GM19043 (cell line): ENCODE measurements around the gene CHI3L2.

Experiments used
- ATAC-seq: cut with Tn5 transposase; IDR thresholded peaks from one replicate; pipeline ENCODE4 v1.9.1; 2021; ENCODE audit warnings: low read depth; ENCODE audit not compliant: unreplicated experiment

Gene CHI3L2, protein sequence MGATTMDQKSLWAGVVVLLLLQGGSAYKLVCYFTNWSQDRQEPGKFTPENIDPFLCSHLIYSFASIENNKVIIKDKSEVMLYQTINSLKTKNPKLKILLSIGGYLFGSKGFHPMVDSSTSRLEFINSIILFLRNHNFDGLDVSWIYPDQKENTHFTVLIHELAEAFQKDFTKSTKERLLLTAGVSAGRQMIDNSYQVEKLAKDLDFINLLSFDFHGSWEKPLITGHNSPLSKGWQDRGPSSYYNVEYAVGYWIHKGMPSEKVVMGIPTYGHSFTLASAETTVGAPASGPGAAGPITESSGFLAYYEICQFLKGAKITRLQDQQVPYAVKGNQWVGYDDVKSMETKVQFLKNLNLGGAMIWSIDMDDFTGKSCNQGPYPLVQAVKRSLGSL

DNA sequence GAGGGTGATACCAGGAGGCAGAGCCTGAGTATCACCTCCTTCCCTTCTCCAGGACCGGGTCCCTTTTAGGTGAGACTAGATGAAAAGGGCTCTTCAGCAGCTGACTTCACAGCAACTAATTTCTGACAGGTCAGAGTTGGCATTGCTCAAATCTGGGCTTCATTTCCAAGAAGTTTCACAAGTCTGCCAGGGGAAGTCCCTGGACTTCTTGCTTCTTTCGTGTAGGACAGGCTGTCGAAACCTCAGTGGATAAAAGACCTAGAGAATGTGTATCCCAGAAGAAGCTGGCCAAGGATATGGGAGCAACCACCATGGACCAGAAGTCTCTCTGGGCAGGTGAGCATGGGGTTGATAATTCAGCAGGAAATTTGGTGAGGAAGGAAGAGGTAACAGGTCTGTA, at the start of gene CHI3L2:
TSS of gene CHI3L2 (plus strand) at position 280 of the 400 bp plus-strand sequence. CDS start at position 297, 17 bp downstream.
- no peak for ATAC-seq

DNA sequence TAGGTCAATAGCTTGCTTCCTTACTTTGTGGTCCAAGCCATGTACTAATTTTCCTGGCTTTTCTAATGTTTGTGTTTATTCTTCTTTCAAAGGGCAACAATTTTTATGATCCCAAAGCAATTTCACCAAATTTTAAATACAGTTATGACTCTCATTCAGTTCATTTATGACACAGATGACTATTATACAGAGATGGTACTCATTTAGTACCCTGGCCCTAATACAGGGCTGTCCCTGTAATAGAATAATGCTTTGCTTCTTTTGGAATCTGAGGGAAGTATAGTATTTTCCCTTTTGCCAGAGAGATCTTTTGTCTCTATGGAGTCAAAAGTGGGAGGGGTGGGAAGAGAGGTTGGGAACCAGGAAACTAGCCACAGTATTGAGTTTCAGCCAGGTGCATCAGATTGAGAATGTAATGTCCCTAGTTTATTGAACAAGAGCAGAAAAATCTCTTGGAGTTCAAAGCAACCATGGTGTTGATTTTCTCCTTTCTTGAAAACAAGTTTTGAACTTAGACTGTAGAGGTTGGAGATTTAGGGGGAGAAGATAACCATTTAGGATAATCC, 47.5 kb upstream of the CHI3L2 start:
- ATAC-seq, result no peak

DNA sequence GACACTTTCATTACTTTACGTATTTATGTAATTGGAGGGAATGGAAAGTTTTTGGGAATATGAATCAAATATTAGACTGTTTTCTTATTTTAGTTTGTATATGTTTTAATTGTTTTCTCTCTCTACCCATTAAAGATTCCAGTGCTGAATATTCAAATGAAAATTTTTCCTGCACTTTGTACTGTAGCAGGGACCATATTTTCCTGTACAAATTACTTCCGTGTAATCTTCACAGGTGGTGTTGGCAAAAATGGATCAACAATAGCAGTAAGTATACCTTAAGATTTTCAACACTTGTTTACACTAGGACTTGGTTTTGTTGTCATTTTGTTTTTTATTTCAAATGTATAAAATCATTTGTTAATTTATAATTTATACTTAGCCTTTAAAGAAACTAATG, 45.5 kb upstream of the CHI3L2 start:
- no peak for ATAC-seq

DNA sequence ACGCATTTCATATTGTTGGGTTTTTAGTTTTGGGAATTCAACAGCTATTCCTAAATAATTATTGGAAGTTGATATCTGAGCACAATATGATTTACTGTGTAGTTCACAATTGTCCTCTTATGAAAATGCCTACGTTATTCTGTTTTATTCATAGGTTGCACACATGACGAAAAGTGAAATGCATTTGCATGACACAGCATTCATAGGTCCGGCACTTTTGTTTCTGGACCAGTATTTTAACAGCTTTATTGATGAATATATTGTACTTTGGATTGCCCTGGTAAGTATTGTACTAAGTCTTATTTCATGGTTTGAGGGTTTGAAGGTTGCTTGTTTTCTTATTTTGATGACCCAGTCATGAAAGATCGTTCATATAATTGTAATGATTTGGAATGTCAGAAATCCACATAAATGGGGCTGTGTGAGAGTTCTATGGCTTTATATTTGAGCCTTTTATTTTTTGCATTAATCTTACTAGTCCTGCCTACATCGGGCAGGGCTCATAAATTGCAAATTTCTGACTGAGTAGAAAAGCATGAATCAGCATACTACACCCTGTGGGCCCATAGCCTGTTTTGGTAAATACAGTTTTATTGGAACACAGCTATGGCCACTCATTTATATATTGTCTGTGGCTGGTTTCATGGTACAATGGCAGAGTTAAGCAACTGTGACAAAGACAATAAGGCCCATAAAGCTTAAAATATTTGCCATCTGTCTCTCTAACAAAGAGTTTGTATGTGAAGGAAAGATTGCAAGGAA, 44.0 kb upstream of the CHI3L2 start:
- ATAC-seq, result no peak

DNA sequence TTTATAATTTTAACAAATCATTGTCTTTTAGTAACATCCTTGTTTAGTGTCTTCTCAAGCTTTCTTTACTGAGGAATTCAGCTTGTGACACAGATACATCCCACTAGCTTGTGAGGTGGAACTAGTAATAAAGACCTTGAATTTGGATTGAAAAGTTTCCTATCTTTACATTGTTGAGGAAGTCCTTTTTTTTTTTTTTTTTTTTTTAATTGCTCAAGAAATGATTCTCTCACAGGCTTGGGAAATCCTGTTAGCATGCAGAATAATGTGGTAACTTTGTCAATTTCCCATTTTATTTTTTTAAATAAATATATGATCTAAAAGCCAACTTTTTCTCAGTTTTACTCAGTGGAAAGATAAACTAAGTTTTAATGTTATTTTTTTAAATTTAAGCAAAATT, 42.9 kb upstream of the CHI3L2 start:
- no peak for ATAC-seq

DNA sequence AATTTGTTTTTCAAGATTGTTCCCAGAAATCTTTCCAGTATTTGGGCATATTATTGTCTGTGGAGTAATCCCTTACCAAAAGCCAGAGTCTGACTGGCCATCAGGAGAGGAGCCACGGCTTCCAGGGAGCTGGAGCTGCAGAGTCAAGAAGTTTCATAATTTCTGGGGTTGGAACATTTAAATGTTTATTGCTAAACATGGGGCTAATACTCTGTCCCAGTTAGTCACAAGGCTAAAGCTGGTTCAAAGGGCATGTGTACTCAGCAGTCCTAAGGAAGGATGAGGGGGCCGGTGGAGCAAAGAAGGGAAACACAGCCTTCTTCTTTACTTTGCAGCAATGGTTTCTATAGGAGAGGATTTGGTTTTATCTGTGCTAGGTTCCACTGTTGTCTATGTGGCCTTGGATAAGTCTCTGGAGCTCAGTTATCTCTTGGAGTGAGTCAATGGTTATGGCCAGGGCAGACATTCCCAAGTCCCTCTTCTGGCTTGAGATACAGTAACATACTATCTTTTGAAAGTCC, 36.5 kb upstream of the CHI3L2 start:
- ATAC-seq, result no peak

DNA sequence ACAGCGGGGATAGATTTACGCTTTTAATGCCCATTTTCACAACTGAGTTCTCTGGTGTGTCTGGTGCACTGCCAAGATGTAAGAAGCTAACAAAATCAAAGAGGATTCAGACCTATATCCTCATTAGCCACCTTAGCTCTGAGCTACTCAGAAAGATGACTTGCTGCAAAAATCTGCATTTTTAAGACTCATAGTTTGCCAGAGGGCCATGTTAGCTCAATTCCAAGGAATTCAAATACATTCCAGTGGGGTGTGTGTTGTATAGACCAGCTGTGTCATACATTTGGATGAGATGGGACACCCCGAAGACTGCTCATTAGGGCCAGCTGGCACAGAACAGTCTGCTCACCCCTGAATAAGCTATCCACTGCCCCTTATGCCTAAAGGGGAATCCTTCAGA, 36.0 kb upstream of the CHI3L2 start:
- ATAC-seq, result no peak

DNA sequence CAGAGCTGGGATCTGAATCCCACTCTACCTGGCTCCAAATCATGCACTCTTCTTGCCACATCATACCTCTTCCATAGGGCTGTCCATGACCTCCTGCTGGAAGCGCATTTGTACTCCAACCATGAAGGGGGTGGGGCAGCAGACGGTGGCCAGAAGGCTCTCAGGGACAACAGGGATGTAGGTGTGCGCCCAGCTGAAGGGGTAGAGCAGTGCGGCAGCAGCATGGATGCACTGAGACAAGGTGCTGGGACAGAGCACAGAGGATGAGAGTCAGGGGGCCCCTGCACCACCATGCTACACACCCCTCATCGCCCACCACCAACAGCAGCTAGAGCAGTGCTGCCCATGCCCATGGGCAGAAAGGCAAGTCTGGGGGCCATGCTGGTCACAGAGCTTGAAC, 35.4 kb upstream of the CHI3L2 start:
- no peak for ATAC-seq

DNA sequence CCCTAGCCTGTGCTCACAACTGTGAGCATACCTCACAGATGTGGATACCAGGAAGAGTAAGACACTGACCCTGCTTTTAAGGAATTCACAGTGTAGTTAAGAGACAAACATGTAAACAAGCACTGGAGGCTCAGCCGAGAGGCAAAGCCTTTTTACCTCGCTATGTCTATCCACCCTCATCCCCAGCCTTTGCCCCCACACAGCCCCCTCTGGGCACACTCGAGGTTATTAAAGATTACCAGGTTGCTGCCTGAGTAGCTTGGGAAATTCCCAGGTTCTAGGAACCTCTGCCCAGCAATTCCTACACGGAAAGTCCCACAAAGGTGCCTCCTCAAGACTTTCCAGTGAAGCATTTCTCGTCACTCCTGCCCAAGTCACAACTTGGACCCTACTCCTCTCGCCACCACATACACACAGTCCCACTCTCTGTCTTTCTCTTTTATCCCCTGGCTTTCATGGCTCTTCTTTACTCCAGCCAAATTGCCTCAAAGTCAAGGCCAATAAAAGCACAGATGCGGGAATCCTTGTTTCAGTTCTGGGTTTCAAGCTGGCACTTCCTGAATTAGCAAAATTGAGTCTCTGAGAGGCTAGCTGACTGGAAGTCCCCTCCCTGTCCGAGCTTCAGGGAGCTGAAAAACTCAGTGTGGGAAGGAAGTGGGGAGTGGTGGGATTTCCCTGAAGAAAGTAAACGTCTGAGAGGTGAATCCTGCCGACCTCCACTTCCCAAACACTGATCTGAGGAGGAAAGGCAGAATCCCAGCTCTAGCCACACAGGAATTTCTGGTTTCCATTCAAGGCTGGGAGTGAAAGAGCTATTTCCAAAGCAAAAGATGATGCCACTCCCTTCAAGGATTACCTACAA, 34.6 kb upstream of the CHI3L2 start:
- ATAC-seq, result no peak

DNA sequence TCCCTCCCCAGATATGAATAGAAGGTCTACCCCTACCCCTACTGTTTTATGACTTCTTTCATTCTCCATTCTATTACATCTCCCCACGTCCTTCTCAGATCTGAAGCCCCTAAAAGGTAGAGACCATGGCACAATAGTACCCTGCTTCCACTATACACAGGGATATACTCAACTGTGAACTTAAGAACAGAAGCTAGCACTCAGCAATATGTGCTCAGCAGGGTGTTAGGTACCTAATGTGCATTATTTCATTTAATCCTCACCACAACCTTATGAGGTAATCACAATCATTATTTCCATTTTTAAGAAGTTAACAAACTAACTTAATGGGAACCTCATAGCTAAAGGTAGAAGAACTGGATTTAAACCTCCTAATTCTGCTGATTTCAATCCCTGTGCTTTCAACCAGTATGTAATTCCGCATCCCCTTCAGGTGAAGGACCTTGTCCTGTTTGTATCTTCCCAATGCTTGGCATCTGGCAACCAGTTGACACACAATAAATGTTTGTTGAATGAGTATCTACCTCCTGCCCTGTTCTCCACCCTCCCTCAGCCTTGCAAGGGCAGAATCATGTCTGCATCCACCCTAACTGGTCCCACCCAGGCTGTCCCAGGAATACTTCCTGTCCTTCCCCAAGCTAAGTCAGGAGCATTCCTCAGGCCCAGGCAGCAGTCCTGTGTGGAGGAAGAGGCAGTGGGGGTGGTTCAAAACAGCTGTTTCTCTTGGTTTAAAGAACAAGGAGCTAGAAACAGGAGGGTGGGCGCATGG, 33.6 kb upstream of the CHI3L2 start:
- ATAC-seq, result no peak

DNA sequence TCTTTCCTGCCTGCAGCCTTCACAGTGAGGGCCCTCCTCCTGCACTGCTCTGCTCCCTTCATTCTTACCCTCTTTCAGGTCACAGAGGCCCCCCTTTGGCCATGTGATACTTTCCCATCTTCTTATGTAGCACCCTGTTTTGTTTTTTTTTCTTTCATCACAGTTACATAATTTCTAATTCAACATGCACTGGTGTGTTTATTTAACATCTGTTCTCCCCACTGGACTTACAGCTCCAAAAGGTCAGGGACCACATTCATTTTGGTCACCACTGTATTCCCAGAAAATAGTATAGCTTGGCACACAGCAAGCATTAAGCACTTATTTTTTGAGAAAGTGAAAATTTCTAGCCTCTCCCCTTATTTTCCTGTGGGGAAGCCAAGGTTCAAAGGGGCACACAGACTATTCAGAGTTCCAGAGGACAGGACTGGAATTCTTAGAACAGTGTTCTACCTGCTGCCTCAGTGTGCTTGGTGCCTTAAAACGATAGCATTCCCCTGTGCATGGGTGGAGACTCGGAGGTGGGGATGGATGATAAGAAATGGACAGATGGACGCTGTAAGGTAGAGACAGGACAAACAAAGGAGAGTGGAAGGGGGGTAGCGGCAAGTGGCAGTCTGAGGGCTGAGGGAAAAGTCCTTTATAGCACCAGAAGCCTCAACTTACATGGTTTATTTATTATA, 32.4 kb upstream of the CHI3L2 start:
- ATAC-seq, result no peak

DNA sequence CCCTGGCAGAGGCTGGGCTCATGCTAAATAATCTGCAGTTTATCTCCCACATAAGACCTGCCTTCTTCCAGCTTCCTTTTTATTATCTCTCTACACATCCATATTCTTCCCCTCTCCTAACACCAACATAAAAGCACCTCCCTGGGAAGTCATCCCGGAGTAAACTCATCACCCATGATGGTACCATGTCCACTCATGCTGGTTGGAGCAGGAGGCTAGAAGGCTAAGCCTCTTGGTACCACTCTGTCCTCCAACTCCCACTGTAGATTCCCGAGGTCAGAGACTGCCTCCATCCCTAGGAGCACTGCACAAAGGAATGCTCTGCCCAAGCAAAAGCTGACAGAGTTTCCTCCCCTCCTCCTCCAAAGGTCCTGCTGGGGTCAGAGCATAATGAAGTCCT, 31.3 kb upstream of the CHI3L2 start:
- no peak for ATAC-seq

DNA sequence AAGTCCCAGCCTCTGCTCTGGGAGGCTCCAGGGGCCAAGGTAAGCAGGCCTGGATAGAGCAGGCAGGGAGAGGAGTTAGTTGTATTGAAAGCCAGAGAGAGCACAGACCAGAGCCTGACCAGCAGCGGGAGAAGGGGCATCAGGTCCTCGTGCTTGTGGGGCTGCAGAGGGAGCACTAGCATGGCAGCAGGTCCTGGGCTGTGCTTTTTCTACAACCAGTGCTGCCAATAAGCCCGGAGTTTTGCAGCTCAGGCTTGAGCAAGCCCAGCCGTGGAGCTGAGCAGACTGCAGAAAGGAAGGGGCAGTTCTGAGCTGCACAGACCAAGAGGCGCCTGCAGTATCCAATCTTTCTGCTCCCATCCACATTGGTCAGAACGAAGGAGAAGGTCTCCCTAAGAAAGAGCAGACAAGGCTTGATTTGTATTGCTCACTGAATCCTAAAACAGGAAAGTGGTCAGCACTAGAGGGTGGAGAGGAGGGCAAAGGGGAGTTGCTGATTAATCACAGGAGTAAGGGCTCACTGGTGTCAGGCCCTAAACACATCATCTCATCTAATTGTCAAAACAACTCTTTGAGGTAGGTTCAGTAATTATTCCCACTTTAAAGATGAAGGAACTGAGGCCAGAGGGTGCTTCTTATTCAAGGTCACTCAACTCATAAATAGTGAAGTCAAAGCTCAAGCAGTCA, 29.8 kb upstream of the CHI3L2 start:
- no peak for ATAC-seq

DNA sequence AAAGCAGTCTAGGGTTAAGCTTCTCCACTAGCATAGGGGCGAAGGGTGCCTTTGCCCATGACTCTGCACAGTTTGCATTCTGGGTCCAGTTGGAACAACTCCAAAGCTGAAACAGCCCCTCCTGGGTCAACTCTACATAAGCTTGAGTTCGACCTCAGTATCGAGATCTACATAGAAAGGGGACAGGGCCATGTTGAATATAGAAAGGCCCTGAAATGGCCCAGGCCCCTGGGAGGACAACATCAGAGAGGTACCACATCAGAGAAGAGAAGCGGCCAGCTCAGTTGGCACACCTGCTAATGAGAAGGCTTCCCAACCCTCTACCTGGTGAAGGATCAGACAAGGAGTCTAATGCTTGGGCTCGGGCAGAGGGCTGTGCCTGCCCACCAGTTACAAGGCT, 28.7 kb upstream of the CHI3L2 start:
- no peak for ATAC-seq

DNA sequence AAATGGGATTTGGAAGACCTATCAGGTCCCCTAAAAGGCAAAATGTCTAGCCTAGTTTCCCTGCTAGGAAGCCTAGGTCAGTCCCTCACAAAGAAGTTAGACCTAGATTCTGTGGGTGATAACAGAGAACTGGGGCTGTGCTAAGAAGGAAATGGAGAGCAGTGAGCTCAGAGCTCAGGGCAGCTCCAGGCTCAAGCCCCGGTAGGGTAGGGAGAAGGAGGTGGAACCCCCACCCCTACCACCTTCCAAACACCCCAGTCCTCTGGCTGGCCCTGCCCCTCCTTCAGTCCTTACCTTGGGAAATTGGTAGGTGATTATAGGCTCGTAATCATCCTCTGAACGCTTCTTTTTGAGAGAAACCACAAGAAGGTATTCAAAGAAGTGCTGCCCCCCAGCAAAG, 28.2 kb upstream of the CHI3L2 start:
- ATAC-seq, result no peak

DNA sequence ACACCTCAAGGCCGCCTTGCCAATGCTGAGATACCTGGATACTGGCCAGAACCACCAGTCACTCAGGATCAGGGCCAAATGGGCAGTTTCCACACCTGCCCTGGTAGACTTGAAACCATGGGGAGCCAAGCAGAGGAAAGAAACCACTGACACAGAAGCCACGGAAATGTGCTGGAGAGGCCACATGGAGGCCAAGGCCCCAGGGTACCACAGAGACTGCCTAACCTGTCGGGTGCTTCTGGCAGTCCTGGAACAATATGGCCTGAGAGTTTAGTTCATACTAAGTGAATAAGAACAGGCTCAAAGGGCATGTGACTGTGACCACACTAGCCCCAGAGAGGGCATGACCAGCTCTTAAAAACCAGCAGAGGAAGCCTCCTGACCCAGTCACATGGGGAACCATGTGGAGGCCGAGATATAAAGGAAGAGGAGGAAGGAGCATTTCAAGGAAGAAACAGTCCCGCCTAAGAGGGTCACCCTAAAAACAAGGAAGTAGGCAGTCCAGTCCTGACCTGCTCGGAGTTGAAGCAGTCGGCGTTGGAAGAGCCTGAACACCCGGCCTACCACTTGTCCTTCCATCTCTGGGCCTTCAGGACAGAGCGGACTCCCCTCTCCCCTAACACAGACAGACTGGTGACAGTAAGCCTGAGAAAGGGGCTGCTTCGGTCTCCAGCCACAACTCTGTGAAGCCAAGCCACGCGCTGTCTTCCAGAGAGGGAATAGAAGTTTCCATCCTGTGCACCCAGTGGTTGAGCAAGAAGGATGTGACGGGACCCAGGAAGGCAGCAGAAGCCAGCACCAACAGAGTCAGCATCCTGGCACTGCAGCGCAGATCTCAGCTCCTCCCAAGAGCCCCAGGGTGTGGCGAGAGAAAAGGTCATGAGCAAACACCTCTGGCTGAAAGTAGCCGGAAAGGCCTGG, 27.4 kb upstream of the CHI3L2 start, which contains the start of gene DENND2D:
TSS of gene DENND2D (minus strand) at position 766 of the 921 bp plus-strand sequence. CDS start at position 579, 187 bp downstream.
- no peak for ATAC-seq

DNA sequence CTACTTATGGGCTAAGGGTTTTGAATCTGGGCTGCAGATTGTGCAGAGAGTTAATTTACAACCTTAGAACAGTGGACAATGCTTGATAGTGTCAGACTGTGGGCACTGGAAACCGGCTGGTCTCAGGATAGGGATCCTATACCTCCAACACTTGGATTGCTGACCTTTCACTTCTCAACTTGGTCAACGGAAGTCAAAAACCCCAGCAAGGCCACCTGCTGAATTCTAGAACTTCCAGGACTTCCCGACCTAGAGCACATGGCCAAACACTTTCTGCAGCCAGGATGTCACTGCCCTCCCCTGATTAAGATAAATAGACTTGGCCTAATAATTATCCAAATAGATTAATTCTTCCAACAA, 26.7 kb upstream of the CHI3L2 start:
- ATAC-seq, result no peak
